ENCODE measurements around the gene MAPK1. TPM values are rescaled to one million over a fixed set of nuclear protein-coding genes. Genes with fewer than 3 reads are reported as not detected.

Gene MAPK1
- total and polyA plus RNA-seq, 2 donors (not counting 3 experiments of a cell fraction or from before 2014, with no cell fraction given): 50.9 to 163 TPM

DNA sequence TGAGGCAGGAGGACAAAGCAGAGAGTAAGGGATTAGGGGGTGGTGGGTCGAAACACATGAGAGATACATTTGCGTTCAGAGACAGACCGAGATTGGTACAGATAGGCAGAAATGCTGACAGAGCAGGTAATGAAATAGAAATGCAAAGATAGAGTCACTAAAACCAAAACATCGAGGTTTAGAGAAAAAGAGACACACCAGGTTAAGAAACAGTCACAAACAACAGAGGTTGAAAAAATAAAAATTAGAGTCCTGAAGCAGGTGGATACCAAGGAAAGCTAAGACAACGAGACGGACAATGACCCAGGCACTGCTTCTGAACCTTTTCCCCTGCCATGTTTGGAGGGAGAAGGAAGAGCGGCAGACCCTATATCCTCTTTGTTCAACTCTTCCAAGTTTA, 1.2 kb upstream of the MAPK1 start:
- no TSS peak for BruUV-seq (replicated peaks)
- dilution Hi-C loops (cut with MboI; ENCODE audit: extremely low pct_ligation_motif_present, low sequenced_read_pairs): no loop called here
- intact Hi-C loops (cut with micrococcal nuclease): loop anchor here (5.0 kb wide), 3 partner anchors 51 to 131 kb away; partner anchors contain the start of gene YPEL1
- Histone ChIP-seq H3K27me3 (ENCODE audit: control insufficient read depth in 2 of 2, insufficient read depth in 2 of 2, low read length in 2 of 2) (no peaks in the 10 kb centered on the region), H3K4me3 (replicated peaks in 1 of 3; ENCODE audit: insufficient read depth in 1 of 3, low read depth in 1 of 3, low read length in 3 of 3) (no peak overlapping the region), H3K9ac (replicated peaks; ENCODE audit: extremely low read depth, insufficient read depth, low read length) (no peak overlapping the region), H3K4me2 (ENCODE audit: insufficient read depth, low read length) (no peak overlapping the region), H3K27ac (ENCODE audit: insufficient read depth, low read depth, low read length) (no peak overlapping the region), H3K36me3 (ENCODE audit: control insufficient read depth in 2 of 2, extremely low read depth in 1 of 2, insufficient read depth in 2 of 2, low read length in 2 of 2) (no peaks in the 10 kb centered on the region), H3K9me3 (replicated peaks; ENCODE audit: control insufficient read depth, insufficient read depth, low read length) (no peaks in the 10 kb centered on the region), H3K79me2 (ENCODE audit: control insufficient read depth, insufficient read depth, low read length) (peaks cover 38% of the 10 kb centered on the region), H4K20me1 (replicated peaks; ENCODE audit: control insufficient read depth, extremely low read depth, insufficient read depth, low read length) (peaks cover under 1% of the 10 kb centered on the region), H2AFZ (ENCODE audit: low read depth, low read length) (no peak overlapping the region), H3K4me1 (ENCODE audit: control insufficient read depth, extremely low read depth, insufficient read depth, low read length) (peaks cover 18% of the 10 kb centered on the region), H3K9me1 (replicated peaks; ENCODE audit: control insufficient read depth, extremely low read depth, insufficient read depth, low read length) (no peaks in the 10 kb centered on the region)
- POLR2A ChIA-PET: no interaction called here
- DNase-seq (ENCODE audit: low read depth, low spot score) (no peak), FAIRE-seq (no peak)
- CTCF ChIA-PET: no interaction called here
- TF ChIP-seq, protein P1, sequence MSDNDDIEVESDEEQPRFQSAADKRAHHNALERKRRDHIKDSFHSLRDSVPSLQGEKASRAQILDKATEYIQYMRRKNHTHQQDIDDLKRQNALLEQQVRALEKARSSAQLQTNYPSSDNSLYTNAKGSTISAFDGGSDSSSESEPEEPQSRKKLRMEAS (IDR thresholded peaks at IDR 0.05; ENCODE audit: insufficient read depth, insufficient read length): no peak
- TF ChIP-seq POLR2AphosphoS5 (IDR thresholded peaks at IDR 0.05; ENCODE audit: insufficient read depth, low read depth, low read length) (no peak), GATA2 (IDR thresholded peaks at IDR 0.05; ENCODE audit: insufficient read depth, insufficient read length, low read depth, low read length) (no peak), FOS (IDR thresholded peaks at IDR 0.05; ENCODE audit: borderline replicate concordance, insufficient read depth, low read length) (no peak), EZH2 (IDR thresholded peaks at IDR 0.05; ENCODE audit: borderline replicate concordance, low read depth, low read length, severe bottlenecking) (no peak), POLR2A (IDR thresholded peaks at IDR 0.05; ENCODE audit: low read depth, low read length) (no peak), JUN (IDR thresholded peaks at IDR 0.05; ENCODE audit: borderline replicate concordance, insufficient read depth, insufficient read length, low read depth) (no peak), MYC (IDR thresholded peaks at IDR 0.05; ENCODE audit: low read depth, low read length) (no peak)
- TF ChIP-seq, protein P2, sequence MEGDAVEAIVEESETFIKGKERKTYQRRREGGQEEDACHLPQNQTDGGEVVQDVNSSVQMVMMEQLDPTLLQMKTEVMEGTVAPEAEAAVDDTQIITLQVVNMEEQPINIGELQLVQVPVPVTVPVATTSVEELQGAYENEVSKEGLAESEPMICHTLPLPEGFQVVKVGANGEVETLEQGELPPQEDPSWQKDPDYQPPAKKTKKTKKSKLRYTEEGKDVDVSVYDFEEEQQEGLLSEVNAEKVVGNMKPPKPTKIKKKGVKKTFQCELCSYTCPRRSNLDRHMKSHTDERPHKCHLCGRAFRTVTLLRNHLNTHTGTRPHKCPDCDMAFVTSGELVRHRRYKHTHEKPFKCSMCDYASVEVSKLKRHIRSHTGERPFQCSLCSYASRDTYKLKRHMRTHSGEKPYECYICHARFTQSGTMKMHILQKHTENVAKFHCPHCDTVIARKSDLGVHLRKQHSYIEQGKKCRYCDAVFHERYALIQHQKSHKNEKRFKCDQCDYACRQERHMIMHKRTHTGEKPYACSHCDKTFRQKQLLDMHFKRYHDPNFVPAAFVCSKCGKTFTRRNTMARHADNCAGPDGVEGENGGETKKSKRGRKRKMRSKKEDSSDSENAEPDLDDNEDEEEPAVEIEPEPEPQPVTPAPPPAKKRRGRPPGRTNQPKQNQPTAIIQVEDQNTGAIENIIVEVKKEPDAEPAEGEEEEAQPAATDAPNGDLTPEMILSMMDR (IDR thresholded peaks at IDR 0.05; ENCODE audit: extremely low read depth in 1 of 2, insufficient read depth in 1 of 2, low read depth in 1 of 2, low read length in 2 of 2): no peak

All from endothelial cell of umbilical vein (primary cell).